SKM-1 treated with dmso at 0.1 percent for 144 hours (cell line): Measurements from ENCODE around the gene FBXL5.

Experiments
- DNase-seq: peaks from one replicate; lab custom pipeline; 2025; ENCODE audit not compliant: unreplicated experiment; lab: John Stamatoyannopoulos, UW

The FBXL5 gene

GRCh38 chr4:15562623-15563022 lies 92.5 kb downstream of the FBXL5 start:
- no peak for DNase-seq

GRCh38 chr4:15562114-15562513 lies 93.0 kb downstream of the FBXL5 start:
- no peak for DNase-seq

- DNase-seq, result no peak
These were observed 96.6 kb downstream of the FBXL5 start for GRCh38 chr4:15558561-15558960.

GRCh38 chr4:15557786-15558550 lies 97.2 kb downstream of the FBXL5 start:
- DNase-seq, result no peak

- no peak for DNase-seq
These were observed 98.6 kb downstream of the FBXL5 start for GRCh38 chr4:15556511-15557092.
